Uterus (tissue), 4 donors: ENCODE results near the gene LMX1A. TPM values are rescaled to one million over a fixed set of nuclear protein-coding genes. Genes with fewer than 3 reads are reported as not detected.

Experiments used
- DNase-seq, 2 donors: peaks; one replicate each; pipeline ENCODE4 v3.0.0-alpha.2; 2019 to 2020
- H3K27ac ChIP-seq, 2 donors: fragments of 200-600 bp; sonication (generic); 1 replicate in 1 of 2; 2 replicates in 1 of 2; pipeline ENCODE4 v1.5.1; 2016 to 2018
- H3K27me3 ChIP-seq, 2 donors: fragments of 200-600 bp; sonication (generic); one replicate each; pipeline ENCODE4 v1.5.1; 2018 to 2019; ENCODE audit warnings: control low read depth in 1 of 2
- H3K36me3 ChIP-seq, 2 donors: fragments of 200-600 bp; sonication (generic); one replicate each; pipeline ENCODE4 v1.5.1; 2019; ENCODE audit warnings: control low read depth in 1 of 2
- H3K4me1 ChIP-seq, 2 donors: fragments of 200-600 bp; sonication (generic); one replicate each; pipeline ENCODE4 v1.5.1; 2018 to 2019; ENCODE audit warnings: control low read depth in 1 of 2
- H3K4me3 ChIP-seq, 2 donors: fragments of 200-600 bp; sonication (generic); 1 replicate in 1 of 2; 2 replicates in 1 of 2; pipeline ENCODE4 v1.5.1; 2018 to 2019; ENCODE audit warnings: mild to moderate bottlenecking in 1 of 2
- H3K9me3 ChIP-seq, 2 donors: fragments of 200-600 bp; sonication (generic); one replicate each; pipeline ENCODE4 v1.5.1; 2019; ENCODE audit warnings: control low read depth in 1 of 2
- POLR2A ChIP-seq, 2 donors: fragments of 450-650 bp; IDR thresholded peaks; one replicate each; pipeline ENCODE4 v1.6.1; 2016; ENCODE audit warnings: antibody characterized with exemption in 2 of 2, mild to moderate bottlenecking in 1 of 2, moderate library complexity in 1 of 2
- intact Hi-C: fragments of 100-400 bp; cut with DNase I; formaldehyde crosslinking; loops from one replicate; pipeline ENCODE4 v1.15.1; 2023; ENCODE audit warnings: low total_unique reads
- total RNA-seq, 4 donors: library from RNA; depleted of rRNA in 3 of 4; stranded (reverse); fragments of >200 nt in 3 of 4; gene quantifications; one replicate each; pipeline versions ENCODE4 v1.1.0 to v1.2.4, GENCODE V29; 2014 to 2023
- TF ChIP-seq, protein P1 (sequence below), 4 experiments: fragments of 200-600 bp in 2 of 4; fragments of 450-650 bp in 2 of 4; sonication (generic) in 2 of 4; IDR thresholded peaks; one replicate each; pipeline ENCODE4 v1.5.1; 2016 to 2019; ENCODE audit warnings: antibody characterized with exemption in 4 of 4, mild to moderate bottlenecking in 2 of 4, moderate library complexity in 1 of 4
- donor health status: DM: yes; HTN: yes; CAD: no.

Gene LMX1A
- total RNA-seq, 4 donors from 2014 or later: 0.41 TPM; not detected in 3

DNA sequence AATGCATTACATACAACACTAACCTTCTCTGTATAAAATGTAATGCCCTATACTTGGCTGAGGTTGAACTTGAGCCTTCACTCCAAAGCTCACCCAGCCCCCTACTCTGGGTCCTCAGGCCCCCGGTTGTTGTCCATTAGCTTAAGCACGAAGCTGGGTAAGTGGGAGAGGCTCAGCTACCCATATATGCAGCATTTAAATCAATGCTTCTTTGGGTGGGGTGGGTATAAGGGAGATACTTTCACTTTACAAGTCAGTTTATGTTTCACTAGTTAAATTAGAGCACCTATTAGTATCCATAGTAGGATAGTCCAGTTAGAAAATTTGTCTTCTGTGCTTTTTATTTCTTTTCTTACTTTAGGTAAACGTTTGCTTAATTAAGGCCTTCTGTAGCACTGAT is 151.4 kb downstream of the LMX1A start:
- intact Hi-C loops: no loop called here
- no peak overlapping the region for H3K27ac ChIP-seq
- DNase-seq: no peak
- TF ChIP-seq POLR2A (IDR thresholded peaks at IDR 0.05): no peak
- TF ChIP-seq, protein P1, sequence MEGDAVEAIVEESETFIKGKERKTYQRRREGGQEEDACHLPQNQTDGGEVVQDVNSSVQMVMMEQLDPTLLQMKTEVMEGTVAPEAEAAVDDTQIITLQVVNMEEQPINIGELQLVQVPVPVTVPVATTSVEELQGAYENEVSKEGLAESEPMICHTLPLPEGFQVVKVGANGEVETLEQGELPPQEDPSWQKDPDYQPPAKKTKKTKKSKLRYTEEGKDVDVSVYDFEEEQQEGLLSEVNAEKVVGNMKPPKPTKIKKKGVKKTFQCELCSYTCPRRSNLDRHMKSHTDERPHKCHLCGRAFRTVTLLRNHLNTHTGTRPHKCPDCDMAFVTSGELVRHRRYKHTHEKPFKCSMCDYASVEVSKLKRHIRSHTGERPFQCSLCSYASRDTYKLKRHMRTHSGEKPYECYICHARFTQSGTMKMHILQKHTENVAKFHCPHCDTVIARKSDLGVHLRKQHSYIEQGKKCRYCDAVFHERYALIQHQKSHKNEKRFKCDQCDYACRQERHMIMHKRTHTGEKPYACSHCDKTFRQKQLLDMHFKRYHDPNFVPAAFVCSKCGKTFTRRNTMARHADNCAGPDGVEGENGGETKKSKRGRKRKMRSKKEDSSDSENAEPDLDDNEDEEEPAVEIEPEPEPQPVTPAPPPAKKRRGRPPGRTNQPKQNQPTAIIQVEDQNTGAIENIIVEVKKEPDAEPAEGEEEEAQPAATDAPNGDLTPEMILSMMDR (IDR thresholded peaks at IDR 0.05): no peak
- H3K36me3 ChIP-seq: no peaks in the 10 kb centered on the region
- no peaks in the 10 kb centered on the region for H3K27me3 ChIP-seq
- H3K4me1 ChIP-seq: no peaks in the 10 kb centered on the region
- no peaks in the 10 kb centered on the region for H3K9me3 ChIP-seq
- H3K4me3 ChIP-seq: no peak overlapping the region

DNA sequence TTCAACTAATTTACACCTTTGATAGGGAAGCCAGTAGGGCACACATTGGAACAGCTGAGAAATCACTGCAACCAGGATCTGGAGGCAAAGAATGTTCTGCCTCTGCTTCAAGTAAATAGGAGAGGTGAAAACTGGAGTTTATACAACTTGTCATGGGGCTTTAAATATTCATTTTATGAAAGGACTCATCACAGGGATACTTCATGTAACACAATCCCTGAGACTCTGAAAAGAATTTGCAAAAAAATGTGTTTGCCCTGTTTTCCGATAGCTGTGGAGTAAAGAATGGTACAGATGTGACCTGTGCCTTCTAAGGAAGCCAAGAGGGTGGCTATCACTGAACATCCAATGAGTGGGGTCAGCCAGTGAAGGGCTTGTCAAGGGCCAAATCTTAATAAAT is 152.0 kb downstream of the LMX1A start:
- DNase-seq: no peak
- Histone ChIP-seq H3K36me3 (no peaks in the 10 kb centered on the region), H3K4me3 (no peak overlapping the region), H3K9me3 (no peaks in the 10 kb centered on the region), H3K27ac (no peak overlapping the region), H3K27me3 (no peaks in the 10 kb centered on the region), H3K4me1 (no peaks in the 10 kb centered on the region)
- TF ChIP-seq, protein P1 (IDR thresholded peaks at IDR 0.05): no peak
- no peak for TF ChIP-seq POLR2A (IDR thresholded peaks at IDR 0.05)
- intact Hi-C loops: no loop called here

DNA sequence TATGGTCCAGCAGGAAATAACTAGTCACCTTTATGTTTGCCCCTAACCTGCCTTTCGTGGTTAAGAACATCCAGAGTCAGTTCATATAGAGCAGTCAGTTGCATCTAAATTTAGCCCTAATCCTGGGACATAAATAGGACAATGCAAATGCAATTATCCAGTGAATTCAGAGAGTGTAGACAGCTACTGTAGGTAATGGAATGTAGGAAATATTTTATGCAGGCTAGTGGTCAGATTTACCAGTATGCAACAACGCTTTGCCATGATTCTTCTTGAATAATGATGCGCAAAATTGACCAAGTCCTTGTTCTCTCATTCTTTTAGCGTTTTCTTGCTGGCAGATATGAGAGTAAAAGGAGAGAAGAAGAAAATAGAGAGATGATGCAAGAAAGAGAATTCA is 165.4 kb downstream of the LMX1A start:
- H3K9me3 ChIP-seq: no peaks in the 10 kb centered on the region
- no peaks in the 10 kb centered on the region for H3K36me3 ChIP-seq
- TF ChIP-seq POLR2A (IDR thresholded peaks at IDR 0.05): no peak
- TF ChIP-seq, protein P1 (IDR thresholded peaks at IDR 0.05): no peak
- no peaks in the 10 kb centered on the region for H3K27me3 ChIP-seq
- intact Hi-C loops: no loop called here
- H3K4me1 ChIP-seq: no peaks in the 10 kb centered on the region
- H3K27ac ChIP-seq: no peak overlapping the region
- no peak overlapping the region for H3K4me3 ChIP-seq
- no peak for DNase-seq

DNA sequence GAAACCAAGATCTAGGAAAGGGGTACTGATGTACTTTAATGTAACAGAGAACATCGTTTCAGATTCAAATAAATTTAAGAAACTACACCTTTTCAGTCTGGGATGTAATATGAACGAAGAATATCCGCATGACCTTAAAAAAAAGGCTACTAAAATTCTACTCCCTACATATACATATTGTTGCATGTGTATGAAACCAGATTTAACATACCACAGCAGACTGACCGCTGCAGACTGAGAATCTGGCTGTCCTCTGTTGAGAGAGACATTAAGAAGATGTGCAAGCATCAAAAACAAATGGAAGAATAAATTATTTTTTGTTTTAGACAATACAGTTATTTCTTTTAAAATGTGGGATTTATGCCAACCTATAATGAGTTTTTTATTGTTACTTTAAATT is 166.6 kb downstream of the LMX1A start:
- H3K9me3 ChIP-seq: no peaks in the 10 kb centered on the region
- no peaks in the 10 kb centered on the region for H3K36me3 ChIP-seq
- no peaks in the 10 kb centered on the region for H3K4me1 ChIP-seq
- no peak overlapping the region for H3K4me3 ChIP-seq
- H3K27me3 ChIP-seq: no peaks in the 10 kb centered on the region
- intact Hi-C loops: no loop called here
- H3K27ac ChIP-seq: no peak overlapping the region
- DNase-seq: no peak
- TF ChIP-seq, protein P1 (IDR thresholded peaks at IDR 0.05): no peak
- TF ChIP-seq POLR2A (IDR thresholded peaks at IDR 0.05): no peak

DNA sequence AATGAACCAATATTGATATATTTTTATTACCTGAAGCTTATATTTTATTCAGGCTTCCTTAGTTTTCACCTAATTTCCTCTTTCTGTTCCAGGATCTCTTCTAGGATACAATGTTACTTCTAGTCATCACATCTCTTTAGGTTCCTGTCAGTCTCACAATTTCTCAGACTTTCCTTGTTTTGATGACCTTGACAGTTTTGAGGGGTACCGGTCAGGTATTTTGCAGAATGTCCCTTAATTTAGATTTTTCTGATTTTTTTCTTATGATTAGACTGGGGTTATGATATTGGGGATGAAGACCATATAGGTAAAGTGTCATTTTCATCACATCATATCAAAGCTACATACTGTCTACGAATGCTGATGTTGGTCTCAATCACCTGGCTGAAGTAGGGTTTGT is 167.5 kb downstream of the LMX1A start:
- Histone ChIP-seq H3K27ac (no peak overlapping the region), H3K36me3 (no peaks in the 10 kb centered on the region), H3K9me3 (no peaks in the 10 kb centered on the region), H3K4me3 (no peak overlapping the region), H3K4me1 (no peaks in the 10 kb centered on the region), H3K27me3 (no peaks in the 10 kb centered on the region)
- no peak for DNase-seq
- no peak for TF ChIP-seq POLR2A (IDR thresholded peaks at IDR 0.05)
- TF ChIP-seq, protein P1 (IDR thresholded peaks at IDR 0.05): no peak
- intact Hi-C loops: no loop called here
